OCI-LY1 (cell line): ENCODE measurements around the gene AP2B1.
A peak's percentile ranks its signal among the peaks of the same experiment; 100 is the strongest.

Experiments used
- H2AFZ ChIP-seq: fragments of 200-600 bp; sonication (generic), shearing (Covaris generic); 2 replicates; pipeline ENCODE4 v1.6.0; 2014; ENCODE audit warnings: antibody characterized with exemption, mild to moderate bottlenecking, low read length
- H3F3A ChIP-seq: fragments of 200-600 bp; sonication (generic), shearing (Covaris generic); 2 replicates; pipeline ENCODE4 v1.6.0; 2014; ENCODE audit warnings: mild to moderate bottlenecking, antibody characterized with exemption, low read length, moderate library complexity; ENCODE audit not compliant: insufficient read depth
- H3K27ac ChIP-seq: fragments of 200-600 bp; sonication (generic); 2 replicates; pipeline ENCODE4 v1.5.1; 2014; ENCODE audit warnings: low read length, mixed run types, mild to moderate bottlenecking, low read depth; ENCODE audit not compliant: poor library complexity, severe bottlenecking
- H3K27me3 ChIP-seq: fragments of 200-600 bp; sonication (generic); 2 replicates; pipeline ENCODE4 v1.6.0; 2014; ENCODE audit warnings: antibody characterized with exemption, mild to moderate bottlenecking, low read length, moderate library complexity; ENCODE audit not compliant: insufficient read depth
- H3K36me3 ChIP-seq: fragments of 200-600 bp; sonication (generic); 2 replicates; pipeline ENCODE4 v1.6.1; 2014; ENCODE audit warnings: mild to moderate bottlenecking, antibody characterized with exemption, low read length, moderate library complexity, mixed read lengths; ENCODE audit not compliant: insufficient read depth
- H3K4me1 ChIP-seq: fragments of 200-600 bp; sonication (generic); 2 replicates; pipeline ENCODE4 v1.5.1; 2014; ENCODE audit warnings: mild to moderate bottlenecking, low read length, moderate library complexity; ENCODE audit not compliant: insufficient read depth, severe bottlenecking
- H3K4me2 ChIP-seq: fragments of 200-600 bp; sonication (generic), shearing (Covaris generic); 2 replicates; pipeline ENCODE4 v1.6.1; 2014; ENCODE audit warnings: low read length
- H3K4me3 ChIP-seq: fragments of 200-600 bp; sonication (generic); 2 replicates; pipeline ENCODE4 v1.5.1; 2014; ENCODE audit warnings: low read length, low read depth, mild to moderate bottlenecking, mixed read lengths; ENCODE audit not compliant: poor library complexity, severe bottlenecking
- H3K79me2 ChIP-seq: fragments of 200-600 bp; shearing (Covaris generic); 2 replicates; pipeline ENCODE4 v1.6.1; 2016; ENCODE audit warnings: mixed run types, low read length, mixed read lengths; ENCODE audit not compliant: insufficient read depth
- H3K9ac ChIP-seq: fragments of 200-600 bp; sonication (generic), shearing (Covaris generic); 2 replicates; pipeline ENCODE4 v1.6.1; 2014; ENCODE audit warnings: mild to moderate bottlenecking, low read length, mixed read lengths
- H3K9me2 ChIP-seq: fragments of 200-600 bp; sonication (generic), shearing (Covaris generic); 2 replicates; pipeline ENCODE4 v1.6.1; 2014; ENCODE audit warnings: low read depth, mild to moderate bottlenecking, low read length, mixed read lengths
- H3K9me3 ChIP-seq: fragments of 200-600 bp; shearing (Covaris generic); 2 replicates; pipeline ENCODE4 v1.6.1; 2014; ENCODE audit warnings: low read length, mixed read lengths
- H4K20me1 ChIP-seq: fragments of 200-600 bp; sonication (generic), shearing (Covaris generic); 2 replicates; pipeline ENCODE4 v1.6.0; 2016; ENCODE audit warnings: mild to moderate bottlenecking, low read length; ENCODE audit not compliant: insufficient read depth
- EZH2 ChIP-seq: fragments of 200-600 bp; sonication (generic), shearing (Covaris generic); IDR thresholded peaks from 2 replicates; pipeline ENCODE4 v1.8.0; 2017; ENCODE audit warnings: borderline replicate concordance, mixed run types, mild to moderate bottlenecking, antibody characterized with exemption, low read length, moderate library complexity, mixed read lengths
- TF ChIP-seq, protein P1 (sequence below): fragments of 200-600 bp; sonication (generic), shearing (Covaris generic); IDR thresholded peaks from 2 replicates; pipeline ENCODE4 v1.5.1; 2017; ENCODE audit warnings: mild to moderate bottlenecking, antibody characterized with exemption, low read length, moderate library complexity, mixed read lengths

AP2B1 gene

GRCh38 chr17:35766903-35767510, 179.9 kb downstream of the AP2B1 start:
- Histone ChIP-seq H3K79me2 (no peaks in the 10 kb centered on the region), H3K27me3 (no peaks in the 10 kb centered on the region), H3K36me3 (no peaks in the 10 kb centered on the region), H3K27ac (no peak overlapping the region), H3K4me3 (no peak overlapping the region), H3K4me1 (peaks cover 6% of the 10 kb centered on the region), H3K9me2 (no peaks in the 10 kb centered on the region), H4K20me1 (no peaks in the 10 kb centered on the region), H3F3A (no peaks in the 10 kb centered on the region), H3K9ac (no peak overlapping the region), H3K9me3 (no peaks in the 10 kb centered on the region), H3K4me2 (no peak overlapping the region), H2AFZ (no peak overlapping the region)
- no peak for TF ChIP-seq EZH2
- TF ChIP-seq, protein P1, sequence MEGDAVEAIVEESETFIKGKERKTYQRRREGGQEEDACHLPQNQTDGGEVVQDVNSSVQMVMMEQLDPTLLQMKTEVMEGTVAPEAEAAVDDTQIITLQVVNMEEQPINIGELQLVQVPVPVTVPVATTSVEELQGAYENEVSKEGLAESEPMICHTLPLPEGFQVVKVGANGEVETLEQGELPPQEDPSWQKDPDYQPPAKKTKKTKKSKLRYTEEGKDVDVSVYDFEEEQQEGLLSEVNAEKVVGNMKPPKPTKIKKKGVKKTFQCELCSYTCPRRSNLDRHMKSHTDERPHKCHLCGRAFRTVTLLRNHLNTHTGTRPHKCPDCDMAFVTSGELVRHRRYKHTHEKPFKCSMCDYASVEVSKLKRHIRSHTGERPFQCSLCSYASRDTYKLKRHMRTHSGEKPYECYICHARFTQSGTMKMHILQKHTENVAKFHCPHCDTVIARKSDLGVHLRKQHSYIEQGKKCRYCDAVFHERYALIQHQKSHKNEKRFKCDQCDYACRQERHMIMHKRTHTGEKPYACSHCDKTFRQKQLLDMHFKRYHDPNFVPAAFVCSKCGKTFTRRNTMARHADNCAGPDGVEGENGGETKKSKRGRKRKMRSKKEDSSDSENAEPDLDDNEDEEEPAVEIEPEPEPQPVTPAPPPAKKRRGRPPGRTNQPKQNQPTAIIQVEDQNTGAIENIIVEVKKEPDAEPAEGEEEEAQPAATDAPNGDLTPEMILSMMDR, result peak; percentile 58; the same call in 1 of the 2 replicates

- H3K9ac ChIP-seq, result no peak overlapping the region
- no peak for TF ChIP-seq EZH2
- TF ChIP-seq, protein P1, result no peak
These were observed 181.7 kb downstream of the AP2B1 start for GRCh38 chr17:35768797-35769196.

GRCh38 chr17:35769895-35770486, 182.9 kb downstream of the AP2B1 start:
- H3K9me2 ChIP-seq, result no peaks in the 10 kb centered on the region
- H3K27me3 ChIP-seq, result 0 out of 2 replicates have a peak, but pooled peaks cover 5% of the 10 kb centered on the region
- no peaks in the 10 kb centered on the region for H3K9me3 ChIP-seq
- no peaks in the 10 kb centered on the region for H3K79me2 ChIP-seq
- H3F3A ChIP-seq, result no peaks in the 10 kb centered on the region
- no peak for TF ChIP-seq EZH2
- TF ChIP-seq, protein P1, result peak; percentile 32; the same call in 1 of the 2 replicates
- H4K20me1 ChIP-seq, result no peaks in the 10 kb centered on the region
- H2AFZ ChIP-seq, result no peak overlapping the region
- no peak overlapping the region for H3K27ac ChIP-seq
- H3K36me3 ChIP-seq, result no peaks in the 10 kb centered on the region
- peaks cover 2% of the 10 kb centered on the region for H3K4me1 ChIP-seq
- no peak overlapping the region for H3K4me2 ChIP-seq
- no peak overlapping the region for H3K9ac ChIP-seq
- H3K4me3 ChIP-seq, result no peak overlapping the region

More at GRCh38 chr17:35768797-35769196, 181.7 kb downstream of the AP2B1 start:
- H3K9me3 ChIP-seq, result no peaks in the 10 kb centered on the region
- no peaks in the 10 kb centered on the region for H3K36me3 ChIP-seq
- no peaks in the 10 kb centered on the region for H3F3A ChIP-seq
- no peak overlapping the region for H3K27ac ChIP-seq
- peaks cover 6% of the 10 kb centered on the region for H3K4me1 ChIP-seq
- H4K20me1 ChIP-seq, result no peaks in the 10 kb centered on the region
- no peaks in the 10 kb centered on the region for H3K79me2 ChIP-seq
- H3K4me3 ChIP-seq, result no peak overlapping the region
- no peak overlapping the region for H2AFZ ChIP-seq
- 0 out of 2 replicates have a peak, but pooled peaks cover 5% of the 10 kb centered on the region for H3K27me3 ChIP-seq
- H3K4me2 ChIP-seq, result no peak overlapping the region
- no peaks in the 10 kb centered on the region for H3K9me2 ChIP-seq
